OCI-LY1 (cell line): ENCODE measurements around the gene MGME1.

Experiments used
- H2AFZ ChIP-seq: fragments of 200-600 bp; sonication (generic), shearing (Covaris generic); 2 replicates; pipeline ENCODE4 v1.6.0; 2014; ENCODE audit warnings: antibody characterized with exemption, mild to moderate bottlenecking, low read length
- H3F3A ChIP-seq: fragments of 200-600 bp; sonication (generic), shearing (Covaris generic); 2 replicates; pipeline ENCODE4 v1.6.0; 2014; ENCODE audit warnings: mild to moderate bottlenecking, antibody characterized with exemption, low read length, moderate library complexity; ENCODE audit not compliant: insufficient read depth
- H3K27ac ChIP-seq: fragments of 200-600 bp; sonication (generic); 2 replicates; pipeline ENCODE4 v1.5.1; 2014; ENCODE audit warnings: low read length, mixed run types, mild to moderate bottlenecking, low read depth; ENCODE audit not compliant: poor library complexity, severe bottlenecking
- H3K27me3 ChIP-seq: fragments of 200-600 bp; sonication (generic); 2 replicates; pipeline ENCODE4 v1.6.0; 2014; ENCODE audit warnings: antibody characterized with exemption, mild to moderate bottlenecking, low read length, moderate library complexity; ENCODE audit not compliant: insufficient read depth
- H3K36me3 ChIP-seq: fragments of 200-600 bp; sonication (generic); 2 replicates; pipeline ENCODE4 v1.6.1; 2014; ENCODE audit warnings: mild to moderate bottlenecking, antibody characterized with exemption, low read length, moderate library complexity, mixed read lengths; ENCODE audit not compliant: insufficient read depth
- H3K4me1 ChIP-seq: fragments of 200-600 bp; sonication (generic); 2 replicates; pipeline ENCODE4 v1.5.1; 2014; ENCODE audit warnings: mild to moderate bottlenecking, low read length, moderate library complexity; ENCODE audit not compliant: insufficient read depth, severe bottlenecking
- H3K4me2 ChIP-seq: fragments of 200-600 bp; sonication (generic), shearing (Covaris generic); 2 replicates; pipeline ENCODE4 v1.6.1; 2014; ENCODE audit warnings: low read length
- H3K4me3 ChIP-seq: fragments of 200-600 bp; sonication (generic); 2 replicates; pipeline ENCODE4 v1.5.1; 2014; ENCODE audit warnings: low read length, low read depth, mild to moderate bottlenecking, mixed read lengths; ENCODE audit not compliant: poor library complexity, severe bottlenecking
- H3K79me2 ChIP-seq: fragments of 200-600 bp; shearing (Covaris generic); 2 replicates; pipeline ENCODE4 v1.6.1; 2016; ENCODE audit warnings: mixed run types, low read length, mixed read lengths; ENCODE audit not compliant: insufficient read depth
- H3K9ac ChIP-seq: fragments of 200-600 bp; sonication (generic), shearing (Covaris generic); 2 replicates; pipeline ENCODE4 v1.6.1; 2014; ENCODE audit warnings: mild to moderate bottlenecking, low read length, mixed read lengths
- H3K9me2 ChIP-seq: fragments of 200-600 bp; sonication (generic), shearing (Covaris generic); 2 replicates; pipeline ENCODE4 v1.6.1; 2014; ENCODE audit warnings: low read depth, mild to moderate bottlenecking, low read length, mixed read lengths
- H3K9me3 ChIP-seq: fragments of 200-600 bp; shearing (Covaris generic); 2 replicates; pipeline ENCODE4 v1.6.1; 2014; ENCODE audit warnings: low read length, mixed read lengths
- H4K20me1 ChIP-seq: fragments of 200-600 bp; sonication (generic), shearing (Covaris generic); 2 replicates; pipeline ENCODE4 v1.6.0; 2016; ENCODE audit warnings: mild to moderate bottlenecking, low read length; ENCODE audit not compliant: insufficient read depth
- CTCF ChIP-seq: fragments of 200-600 bp; sonication (generic), shearing (Covaris generic); IDR thresholded peaks from 2 replicates; pipeline ENCODE4 v1.5.1; 2017; ENCODE audit warnings: mild to moderate bottlenecking, antibody characterized with exemption, low read length, moderate library complexity, mixed read lengths
- EZH2 ChIP-seq: fragments of 200-600 bp; sonication (generic), shearing (Covaris generic); IDR thresholded peaks from 2 replicates; pipeline ENCODE4 v1.8.0; 2017; ENCODE audit warnings: borderline replicate concordance, mixed run types, mild to moderate bottlenecking, antibody characterized with exemption, low read length, moderate library complexity, mixed read lengths

The MGME1 gene

GRCh38 chr20:18030020-18030419 is 61.2 kb downstream of the MGME1 start:
- H3K4me2 ChIP-seq, result no peak overlapping the region
- no peak overlapping the region for H3K4me3 ChIP-seq
- no peaks in the 10 kb centered on the region for H4K20me1 ChIP-seq
- H3F3A ChIP-seq, result no peaks in the 10 kb centered on the region
- no peaks in the 10 kb centered on the region for H3K36me3 ChIP-seq
- H3K9ac ChIP-seq, result no peak overlapping the region
- no peaks in the 10 kb centered on the region for H3K9me3 ChIP-seq
- H3K27ac ChIP-seq, result no peak overlapping the region
- H3K4me1 ChIP-seq, result no peaks in the 10 kb centered on the region
- H3K27me3 ChIP-seq, result peaks cover 4% of the 10 kb centered on the region; the same call in 1 of the 2 replicates
- no peak overlapping the region for H2AFZ ChIP-seq
- no peaks in the 10 kb centered on the region for H3K79me2 ChIP-seq
- TF ChIP-seq CTCF (no peak), EZH2 (no peak)
- H3K9me2 ChIP-seq, result no peaks in the 10 kb centered on the region

- H3K27me3 ChIP-seq, result peaks cover 4% of the 10 kb centered on the region; the same call in 1 of the 2 replicates
- no peaks in the 10 kb centered on the region for H3F3A ChIP-seq
- H3K36me3 ChIP-seq, result no peaks in the 10 kb centered on the region
- H3K9ac ChIP-seq, result no peak overlapping the region
- H3K9me2 ChIP-seq, result no peaks in the 10 kb centered on the region
- no peak overlapping the region for H3K4me2 ChIP-seq
- no peaks in the 10 kb centered on the region for H3K4me1 ChIP-seq
- H2AFZ ChIP-seq, result no peak overlapping the region
- no peaks in the 10 kb centered on the region for H3K9me3 ChIP-seq
- no peak overlapping the region for H3K4me3 ChIP-seq
- H3K27ac ChIP-seq, result no peak overlapping the region
- H4K20me1 ChIP-seq, result no peaks in the 10 kb centered on the region
- TF ChIP-seq CTCF (no peak), EZH2 (no peak)
- no peaks in the 10 kb centered on the region for H3K79me2 ChIP-seq
Measured at GRCh38 chr20:18031050-18031449, 62.2 kb downstream of the MGME1 start.

- no peak overlapping the region for H2AFZ ChIP-seq
- H3F3A ChIP-seq, result no peaks in the 10 kb centered on the region
- H3K79me2 ChIP-seq, result no peaks in the 10 kb centered on the region
- no peak overlapping the region for H3K4me2 ChIP-seq
- no peaks in the 10 kb centered on the region for H3K9me3 ChIP-seq
- no peaks in the 10 kb centered on the region for H3K4me1 ChIP-seq
- H3K27me3 ChIP-seq, result peaks cover 4% of the 10 kb centered on the region; the same call in 1 of the 2 replicates
- no peak overlapping the region for H3K27ac ChIP-seq
- H3K4me3 ChIP-seq, result no peak overlapping the region
- H3K9me2 ChIP-seq, result no peaks in the 10 kb centered on the region
- no peaks in the 10 kb centered on the region for H3K36me3 ChIP-seq
- no peak overlapping the region for H3K9ac ChIP-seq
- H4K20me1 ChIP-seq, result no peaks in the 10 kb centered on the region
- TF ChIP-seq CTCF (no peak), EZH2 (no peak)
Measured at GRCh38 chr20:18031888-18032509, 63.2 kb downstream of the MGME1 start.
